HG03442 (cell line): ENCODE data around the gene C20orf202.

Source experiments
- ATAC-seq: cut with Tn5 transposase; IDR thresholded peaks from one replicate; pipeline ENCODE4 v1.9.1; 2021; ENCODE audit warnings: mild to moderate bottlenecking, moderate library complexity; ENCODE audit not compliant: unreplicated experiment

The C20orf202 gene

GRCh38 chr20:1184260-1184637 lies 19.0 kb upstream of the C20orf202 start:
- no peak for ATAC-seq

GRCh38 chr20:1184638-1185315 lies 18.5 kb upstream of the C20orf202 start, which contains the start of gene TMEM74B:
TSS of gene TMEM74B (minus strand) at chr20:1184981. CDS start at chr20:1183801, 1,180 bp downstream.
- ATAC-seq: no peak

GRCh38 chr20:1185316-1185741 lies 17.9 kb upstream of the C20orf202 start:
- no peak for ATAC-seq

- no peak for ATAC-seq
These were observed 17.4 kb upstream of the C20orf202 start for GRCh38 chr20:1185790-1186334.

GRCh38 chr20:1186367-1186991 lies 16.8 kb upstream of the C20orf202 start:
- no peak for ATAC-seq

DNA sequence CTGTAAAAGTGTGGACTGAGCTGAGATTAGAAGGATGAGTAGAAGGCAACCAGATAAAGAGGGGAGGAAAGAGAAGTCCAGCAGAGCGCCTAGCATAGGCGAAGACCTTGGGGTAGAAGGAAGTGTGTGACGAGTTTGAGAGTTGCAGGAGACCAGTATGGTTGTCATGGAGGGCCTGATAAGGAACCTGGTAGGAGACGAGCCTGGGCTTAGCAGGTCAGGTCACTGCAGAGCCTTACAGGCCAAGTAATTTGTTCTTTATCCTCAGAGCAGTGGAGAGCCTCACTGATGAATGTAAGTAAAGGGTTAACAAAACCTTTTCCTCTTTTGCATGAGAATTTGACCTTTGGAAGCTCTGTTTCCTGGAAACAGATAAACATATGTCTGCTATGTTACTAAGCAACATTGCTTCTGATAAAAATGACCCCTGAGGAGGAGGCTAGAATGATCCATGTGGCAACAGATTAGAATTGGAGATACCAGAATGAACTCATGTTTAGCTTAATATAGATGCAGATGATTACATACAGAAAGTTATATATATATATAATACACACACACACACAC lies 15.6 kb upstream of the C20orf202 start:
- ATAC-seq: no peak

GRCh38 chr20:1188347-1188746 lies 14.9 kb upstream of the C20orf202 start:
- ATAC-seq: no peak

DNA sequence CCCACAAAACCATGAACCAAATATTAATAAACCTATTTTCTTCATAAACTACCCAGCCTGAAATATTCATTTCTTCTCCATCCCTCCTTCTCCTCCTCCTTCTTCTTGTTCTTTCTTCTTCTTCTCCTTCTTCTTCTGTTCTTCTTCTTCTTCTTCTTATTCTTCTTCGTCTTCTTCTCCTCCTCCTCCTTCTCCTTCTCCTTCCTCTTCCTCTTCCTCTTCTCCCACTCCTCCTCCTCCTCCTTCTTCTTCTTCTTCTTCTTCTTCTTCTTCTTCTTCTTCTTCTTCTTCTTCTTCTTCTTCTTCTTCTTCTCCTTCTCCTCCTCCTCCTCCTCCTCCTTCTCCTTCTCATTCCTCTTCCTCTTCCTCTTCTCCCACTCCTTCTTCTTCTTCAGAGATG lies 13.4 kb upstream of the C20orf202 start:
- no peak for ATAC-seq

DNA sequence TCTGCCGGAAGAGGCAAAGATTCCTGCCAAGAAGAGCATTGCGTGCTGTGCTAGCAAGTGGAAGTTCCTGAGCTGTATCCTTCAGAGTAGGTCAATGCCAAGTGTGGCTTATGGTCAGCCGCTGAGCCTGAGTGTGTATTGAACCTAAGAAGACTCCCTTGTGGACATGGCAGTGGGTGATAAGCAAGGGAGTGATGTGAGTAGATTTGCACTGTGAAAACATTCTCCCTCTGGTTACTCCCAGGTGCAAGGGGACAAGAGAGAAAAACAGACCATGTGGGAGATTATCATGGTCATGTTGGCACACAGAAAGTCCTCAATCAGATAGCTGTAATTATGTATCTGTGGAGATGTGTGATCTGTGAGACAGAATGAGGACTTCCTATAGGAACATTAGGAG lies 12.4 kb upstream of the C20orf202 start:
- ATAC-seq: no peak

DNA sequence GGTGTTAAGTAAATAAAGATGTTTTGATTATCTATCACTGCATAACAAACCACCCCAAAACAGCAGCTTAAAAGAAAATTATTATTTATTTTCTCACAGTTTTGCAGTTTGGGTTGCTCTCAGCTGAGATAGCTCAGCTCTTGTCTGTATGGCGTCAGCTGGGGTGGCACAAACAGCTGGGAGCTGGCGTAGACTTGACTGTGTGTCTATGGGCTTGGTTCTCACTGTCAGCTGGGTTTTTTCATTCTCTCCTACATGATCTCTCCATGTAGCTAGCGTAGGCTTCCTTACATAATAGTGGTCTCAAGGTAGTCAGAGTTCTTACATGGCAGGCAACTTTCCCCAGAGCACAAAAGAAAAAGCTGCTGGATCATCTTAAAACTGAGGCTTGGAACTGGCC lies 12.0 kb upstream of the C20orf202 start:
- no peak for ATAC-seq

GRCh38 chr20:1195226-1195625 lies 8.0 kb upstream of the C20orf202 start:
- ATAC-seq: no peak

DNA sequence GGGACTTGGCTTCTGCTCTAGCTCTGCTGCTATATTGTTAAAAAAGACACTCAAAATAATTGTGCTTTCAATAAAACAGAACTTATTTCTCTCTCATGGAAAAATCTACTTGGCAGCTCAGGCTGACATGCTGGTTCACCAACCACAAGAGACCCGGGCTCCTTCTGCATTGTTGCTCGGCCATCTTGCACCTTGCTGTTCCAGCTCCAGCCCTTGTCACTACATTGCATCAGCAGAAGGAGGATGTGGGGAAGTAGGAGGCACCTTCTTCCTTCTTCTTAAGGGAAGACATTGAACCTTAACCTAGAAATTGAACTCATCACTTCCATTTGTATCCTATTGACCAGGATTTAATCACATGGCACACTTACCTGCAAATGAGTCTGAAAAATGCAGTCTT lies 6.6 kb upstream of the C20orf202 start:
- ATAC-seq: no peak

DNA sequence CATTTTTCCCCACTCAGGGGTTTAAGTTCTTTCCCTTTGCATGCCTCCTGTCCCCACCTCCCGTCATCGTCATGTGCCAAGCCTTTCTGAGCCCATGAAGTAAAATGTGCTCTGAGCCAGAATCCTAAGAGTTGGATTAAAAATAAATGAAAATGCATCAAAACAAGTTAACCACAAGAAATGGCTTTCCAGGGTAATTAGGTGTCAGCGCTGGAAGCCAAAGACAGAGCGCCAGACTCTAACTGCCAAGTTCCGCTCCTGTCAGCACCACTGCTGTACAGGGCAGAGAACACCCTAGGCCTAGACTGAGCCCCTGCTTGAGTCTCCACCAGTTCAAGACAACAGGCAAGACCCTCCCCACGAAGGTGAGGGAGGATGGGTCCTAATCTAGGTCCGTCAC lies 5.5 kb upstream of the C20orf202 start:
- ATAC-seq: no peak

DNA sequence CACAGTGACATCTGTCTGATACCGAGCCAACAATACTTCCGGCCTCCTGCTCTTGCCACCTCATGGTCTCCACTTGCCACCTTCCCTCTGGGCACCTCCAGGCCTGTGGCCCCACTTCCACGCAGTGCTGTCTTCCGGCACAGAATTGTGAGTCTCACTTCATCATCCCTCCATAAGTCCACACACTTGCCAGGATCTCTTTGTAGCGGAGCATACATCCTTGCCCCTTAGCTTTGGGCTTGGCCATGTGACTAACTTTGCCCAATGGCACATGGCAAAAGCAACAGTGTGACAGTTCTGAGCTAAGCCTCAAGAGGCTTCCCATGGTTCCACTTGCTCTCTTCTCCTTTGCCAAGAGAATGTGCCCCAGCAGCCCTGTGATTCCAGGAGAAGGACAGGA lies 4.5 kb upstream of the C20orf202 start:
- ATAC-seq: no peak

- no peak for ATAC-seq
These were observed 3.9 kb upstream of the C20orf202 start for GRCh38 chr20:1199212-1199873.

- ATAC-seq: no peak
These were observed 3.3 kb upstream of the C20orf202 start for GRCh38 chr20:1199964-1200363.

- ATAC-seq: no peak
These were observed 376 bp downstream of the C20orf202 start for GRCh38 chr20:1203630-1204029.

DNA sequence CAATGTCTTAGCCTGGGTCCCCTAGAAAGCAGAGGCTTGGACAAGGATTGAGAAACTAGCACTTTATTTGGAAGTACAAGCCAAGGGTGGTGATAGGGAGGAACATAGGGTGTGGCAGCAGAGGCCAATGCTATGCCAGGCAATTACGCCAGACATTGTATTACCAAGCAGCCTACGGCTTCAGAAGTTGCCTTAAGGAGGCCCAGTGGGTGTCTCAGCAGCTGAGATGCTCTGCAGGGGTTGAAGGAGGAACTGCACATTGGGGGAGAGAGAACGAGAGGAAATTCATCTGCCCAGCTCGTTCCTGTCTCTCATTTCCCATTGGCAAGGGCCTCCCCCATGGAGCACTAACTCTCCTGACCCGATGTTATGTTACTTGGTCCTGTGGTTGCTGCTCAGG lies 859 bp downstream of the C20orf202 start:
- ATAC-seq: no peak

GRCh38 chr20:1204576-1204975 lies 1.3 kb downstream of the C20orf202 start:
- no peak for ATAC-seq

DNA sequence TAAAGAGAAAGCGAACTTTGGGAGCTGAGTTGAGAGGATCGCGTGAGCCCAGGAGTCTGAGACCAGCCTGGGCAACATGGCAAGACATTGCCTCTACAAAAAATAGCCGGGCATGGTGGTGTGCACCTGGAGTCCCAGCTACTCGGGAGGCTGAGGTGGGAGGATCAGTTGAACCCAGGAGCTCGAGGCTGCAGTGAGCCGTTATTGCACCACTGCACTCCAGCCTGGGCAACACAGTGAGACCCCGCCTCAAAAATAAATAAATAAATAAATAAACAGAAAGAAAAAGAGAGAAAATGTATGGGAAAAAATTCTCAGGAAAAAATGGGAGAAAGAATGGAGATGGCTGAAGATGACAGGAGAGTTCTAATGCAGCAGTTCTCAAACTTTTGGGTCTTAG lies 2.5 kb downstream of the C20orf202 start:
- no peak for ATAC-seq

DNA sequence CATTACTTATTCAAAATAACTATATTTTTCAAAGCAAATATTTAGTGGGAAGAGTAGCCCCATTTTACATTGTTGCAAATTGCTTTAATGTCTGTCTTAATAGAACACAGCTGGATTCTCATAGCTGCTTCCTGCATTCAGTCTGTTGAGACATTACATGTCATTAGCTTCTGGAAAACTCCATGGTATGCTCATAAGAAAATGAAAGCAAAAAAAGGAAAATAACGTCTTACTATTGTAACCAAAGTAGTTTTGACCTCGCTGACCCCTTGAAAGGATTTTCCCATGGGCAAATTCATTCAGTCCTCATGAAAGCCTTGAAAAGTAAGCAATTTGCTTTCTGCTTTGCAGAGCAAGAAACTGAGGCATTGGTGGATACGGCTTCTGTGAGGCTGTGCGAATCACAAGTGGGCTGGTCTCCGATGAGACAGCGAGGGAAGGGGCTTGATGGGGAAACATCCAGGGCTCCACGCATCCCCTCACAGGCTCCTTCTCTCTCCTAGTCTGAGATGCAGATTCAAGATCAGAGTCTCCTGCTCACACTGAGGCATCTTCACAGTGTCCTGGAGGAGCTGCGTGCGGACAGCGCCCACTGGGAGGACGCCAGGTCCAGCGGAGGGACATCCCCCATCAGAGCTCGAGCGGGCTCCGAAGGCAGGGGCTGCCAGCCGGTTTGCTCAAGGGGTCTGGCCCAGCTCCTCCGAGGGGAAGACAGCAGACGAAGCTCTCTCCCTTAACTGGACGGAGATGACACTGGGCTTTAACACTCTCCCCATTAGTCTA lies 3.3 kb downstream of the C20orf202 start:
- ATAC-seq: no peak
